Measurements from ENCODE around the gene SND1.

The SND1 gene

DNA sequence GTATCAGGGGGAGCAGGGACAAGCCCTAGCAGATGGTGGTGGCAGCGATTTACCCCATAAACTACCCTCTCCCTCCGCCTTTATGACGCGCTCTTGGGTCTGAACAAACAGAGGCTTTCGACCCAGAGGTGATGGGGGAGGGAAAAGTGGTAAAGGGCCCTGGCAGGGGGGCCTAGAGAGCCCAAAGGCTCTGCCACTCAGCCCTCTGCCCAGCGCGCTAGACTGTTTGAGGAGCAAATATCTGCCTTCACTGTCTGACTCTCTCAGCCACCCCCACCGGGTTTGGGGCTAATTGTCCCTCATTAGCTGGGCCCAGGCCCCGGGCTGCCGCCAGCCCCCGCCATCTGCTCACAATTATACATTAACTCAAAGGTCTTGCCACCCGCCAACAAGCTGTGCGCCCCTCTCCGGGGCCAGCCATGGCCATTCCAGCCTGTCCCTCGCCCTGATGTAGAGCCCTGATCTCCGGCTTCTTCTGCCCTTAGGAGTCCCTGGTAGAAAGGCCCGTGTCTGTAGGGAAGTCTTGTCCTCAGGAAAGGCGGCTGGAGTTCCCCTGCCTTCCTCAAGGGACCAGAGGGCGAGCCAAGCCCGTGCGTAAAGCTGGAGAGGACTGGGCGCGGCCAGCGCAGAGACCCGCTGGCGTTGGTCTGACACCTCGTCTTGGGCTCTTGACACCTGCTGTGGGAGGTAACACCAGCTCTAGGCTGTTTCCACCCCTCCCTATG is 32.2 kb upstream of the SND1 start:
- no peak for DNase-seq (ENCODE audit: low spot score)
- TF ChIP-seq, protein P1, sequence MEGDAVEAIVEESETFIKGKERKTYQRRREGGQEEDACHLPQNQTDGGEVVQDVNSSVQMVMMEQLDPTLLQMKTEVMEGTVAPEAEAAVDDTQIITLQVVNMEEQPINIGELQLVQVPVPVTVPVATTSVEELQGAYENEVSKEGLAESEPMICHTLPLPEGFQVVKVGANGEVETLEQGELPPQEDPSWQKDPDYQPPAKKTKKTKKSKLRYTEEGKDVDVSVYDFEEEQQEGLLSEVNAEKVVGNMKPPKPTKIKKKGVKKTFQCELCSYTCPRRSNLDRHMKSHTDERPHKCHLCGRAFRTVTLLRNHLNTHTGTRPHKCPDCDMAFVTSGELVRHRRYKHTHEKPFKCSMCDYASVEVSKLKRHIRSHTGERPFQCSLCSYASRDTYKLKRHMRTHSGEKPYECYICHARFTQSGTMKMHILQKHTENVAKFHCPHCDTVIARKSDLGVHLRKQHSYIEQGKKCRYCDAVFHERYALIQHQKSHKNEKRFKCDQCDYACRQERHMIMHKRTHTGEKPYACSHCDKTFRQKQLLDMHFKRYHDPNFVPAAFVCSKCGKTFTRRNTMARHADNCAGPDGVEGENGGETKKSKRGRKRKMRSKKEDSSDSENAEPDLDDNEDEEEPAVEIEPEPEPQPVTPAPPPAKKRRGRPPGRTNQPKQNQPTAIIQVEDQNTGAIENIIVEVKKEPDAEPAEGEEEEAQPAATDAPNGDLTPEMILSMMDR (IDR thresholded peaks at IDR 0.05; ENCODE audit: extremely low read depth, missing control alignments): no peak

DNA sequence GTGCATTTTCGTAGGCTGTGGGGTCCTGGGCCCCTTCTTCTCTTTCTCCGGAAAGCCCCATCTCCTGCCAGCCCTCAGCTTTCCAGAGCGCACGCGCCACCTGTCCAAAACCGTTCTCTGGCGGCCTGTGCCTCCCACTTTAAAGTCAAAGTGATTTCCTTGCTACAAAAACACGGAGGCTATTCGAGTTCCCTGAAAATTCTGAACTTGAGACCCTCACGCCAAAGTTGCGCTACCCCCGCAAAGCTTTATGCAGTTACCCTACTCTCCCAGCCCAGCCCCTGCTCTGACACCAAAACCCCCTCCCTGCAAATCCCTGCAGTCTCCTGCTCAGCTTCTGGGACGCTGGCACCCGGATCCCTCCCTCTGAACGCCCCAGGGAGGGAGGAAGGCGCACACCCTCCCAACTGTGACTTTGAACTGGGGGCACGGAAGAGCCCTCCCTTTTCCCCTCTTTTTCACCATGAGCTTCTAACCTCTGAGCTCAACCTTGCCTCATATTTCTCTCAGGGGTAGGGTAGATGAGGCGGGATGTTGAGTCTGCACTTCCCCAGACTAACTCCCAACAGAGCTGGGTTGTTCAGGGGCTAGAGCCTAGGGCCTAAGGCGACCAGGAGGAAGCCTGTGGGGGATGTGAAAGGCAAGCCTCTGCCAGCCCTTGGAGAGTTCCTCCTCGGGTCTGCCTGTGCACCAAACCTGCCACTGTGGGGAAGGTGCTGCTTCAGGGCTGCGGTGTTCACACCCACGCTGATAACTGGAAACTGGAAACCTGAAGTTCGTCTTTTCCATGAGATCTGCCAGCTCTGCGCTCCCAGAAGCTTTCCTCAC is 31.4 kb upstream of the SND1 start:
- DNase-seq (ENCODE audit: low spot score): no peak

DNA sequence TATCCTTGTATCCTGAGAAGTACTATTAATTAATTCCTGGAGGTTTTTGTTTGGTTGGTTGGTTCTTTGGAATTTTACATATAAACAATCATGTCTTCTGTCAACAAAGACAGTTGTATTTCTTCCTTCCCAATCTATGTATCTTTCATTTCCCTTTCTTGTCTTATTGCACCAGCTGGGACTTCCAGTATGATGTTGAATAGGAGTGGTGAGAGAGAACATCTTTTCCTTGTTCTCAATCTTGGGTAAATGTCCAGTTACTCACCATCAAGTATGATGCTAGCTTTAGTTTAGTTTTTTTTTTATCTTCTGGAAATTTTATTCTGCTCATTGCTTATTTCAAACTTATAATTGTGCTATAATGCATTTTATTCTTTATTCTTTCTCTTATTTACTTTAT is 26.7 kb upstream of the SND1 start:
- TF ChIP-seq, protein P1 (IDR thresholded peaks at IDR 0.05; ENCODE audit: extremely low read depth, missing control alignments): no peak
- DNase-seq (ENCODE audit: low spot score): no peak

More for the DNA sequence above, 31.4 kb upstream of the SND1 start:
- TF ChIP-seq, protein P1 (IDR thresholded peaks at IDR 0.05; ENCODE audit: extremely low read depth, missing control alignments): no peak

DNA sequence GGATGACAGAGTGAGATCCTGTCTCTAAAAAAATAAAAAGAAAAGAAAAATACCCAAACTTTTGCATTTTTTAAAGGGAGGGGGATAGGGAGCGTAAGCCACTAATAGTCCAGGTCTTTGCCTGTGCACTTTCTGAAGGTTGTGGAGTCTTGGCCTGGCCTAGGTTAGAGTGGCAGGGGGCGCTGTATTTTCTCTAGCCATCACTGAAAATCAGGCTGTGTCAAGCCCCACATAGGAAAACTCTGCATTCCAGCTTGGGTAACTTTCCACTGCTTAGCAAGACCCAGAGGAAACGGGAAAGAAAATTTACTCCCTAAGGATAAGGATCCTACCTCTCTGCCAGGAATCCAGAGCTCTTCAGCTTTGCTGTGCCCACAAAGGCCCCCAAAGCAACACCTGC is 23.5 kb upstream of the SND1 start:
- TF ChIP-seq, protein P1 (IDR thresholded peaks at IDR 0.05; ENCODE audit: extremely low read depth, missing control alignments): peak; percentile 8

DNA sequence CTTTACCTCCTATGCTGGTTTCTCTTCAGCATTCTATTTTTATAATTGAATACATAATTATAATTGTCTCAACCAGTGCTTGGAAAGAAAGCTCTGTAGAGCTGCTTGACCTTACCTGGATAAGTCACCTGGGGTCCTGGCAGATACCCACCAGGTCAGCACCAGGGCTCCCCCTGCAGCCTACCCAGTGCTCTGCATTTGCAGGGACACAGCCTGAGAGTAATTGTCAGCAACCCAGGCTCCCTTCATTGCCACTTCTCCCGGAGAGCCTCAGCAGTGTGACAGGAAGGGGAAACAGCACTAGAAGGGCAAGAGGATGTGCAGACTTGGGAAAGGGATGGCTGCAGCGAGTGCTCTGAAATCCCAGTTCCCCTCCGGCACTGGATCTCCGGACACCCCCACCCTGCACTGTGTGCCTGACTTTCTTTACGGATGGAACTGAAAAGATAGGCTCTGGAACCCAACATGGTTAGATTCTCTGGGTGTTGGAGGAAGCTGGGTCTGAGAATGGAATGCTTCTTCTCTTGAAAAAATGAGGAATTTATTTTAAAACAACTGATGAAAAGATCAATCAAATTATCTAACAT is 22.6 kb upstream of the SND1 start:
- TF ChIP-seq, protein P1 (IDR thresholded peaks at IDR 0.05; ENCODE audit: extremely low read depth, missing control alignments): peak; percentile 32
- DNase-seq (ENCODE audit: low spot score): no peak

More for the DNA sequence above, 23.5 kb upstream of the SND1 start:
- no peak for DNase-seq (ENCODE audit: low spot score)

DNA sequence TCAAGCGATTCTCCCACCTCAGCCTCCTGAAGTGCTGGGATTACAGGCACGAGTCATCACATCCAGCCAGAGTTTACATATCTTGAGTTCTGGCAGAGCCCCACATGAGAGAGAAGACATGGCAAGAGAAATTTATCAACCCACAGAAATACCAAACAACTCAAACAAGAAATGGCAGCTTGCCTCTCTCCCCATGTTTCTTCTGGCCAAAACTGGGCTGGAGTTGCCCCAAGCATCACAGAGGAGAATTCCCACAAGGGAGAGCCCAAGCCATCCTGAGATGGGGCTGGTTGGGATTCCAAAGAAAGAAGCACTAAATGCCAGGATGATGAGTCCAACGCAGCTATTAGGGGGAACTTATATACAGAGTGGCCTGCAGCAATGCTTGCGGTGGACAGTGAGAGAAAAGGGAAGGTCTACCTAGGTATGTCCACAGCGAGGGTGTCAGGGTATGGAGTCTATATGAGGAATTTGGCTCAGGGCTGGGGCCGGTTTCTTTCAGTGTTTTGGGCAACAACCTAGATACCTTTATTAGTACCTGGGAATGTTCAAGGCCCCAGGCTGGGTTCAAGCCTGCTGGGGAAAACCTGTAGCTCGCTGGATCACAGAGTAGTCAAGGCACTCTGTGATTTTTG is 19.6 kb upstream of the SND1 start:
- TF ChIP-seq, protein P1 (IDR thresholded peaks at IDR 0.05; ENCODE audit: extremely low read depth, missing control alignments): no peak
- no peak for DNase-seq (ENCODE audit: low spot score)

Data from GM20000 (cell line).